ENCODE data around the gene CD82.

DNA sequence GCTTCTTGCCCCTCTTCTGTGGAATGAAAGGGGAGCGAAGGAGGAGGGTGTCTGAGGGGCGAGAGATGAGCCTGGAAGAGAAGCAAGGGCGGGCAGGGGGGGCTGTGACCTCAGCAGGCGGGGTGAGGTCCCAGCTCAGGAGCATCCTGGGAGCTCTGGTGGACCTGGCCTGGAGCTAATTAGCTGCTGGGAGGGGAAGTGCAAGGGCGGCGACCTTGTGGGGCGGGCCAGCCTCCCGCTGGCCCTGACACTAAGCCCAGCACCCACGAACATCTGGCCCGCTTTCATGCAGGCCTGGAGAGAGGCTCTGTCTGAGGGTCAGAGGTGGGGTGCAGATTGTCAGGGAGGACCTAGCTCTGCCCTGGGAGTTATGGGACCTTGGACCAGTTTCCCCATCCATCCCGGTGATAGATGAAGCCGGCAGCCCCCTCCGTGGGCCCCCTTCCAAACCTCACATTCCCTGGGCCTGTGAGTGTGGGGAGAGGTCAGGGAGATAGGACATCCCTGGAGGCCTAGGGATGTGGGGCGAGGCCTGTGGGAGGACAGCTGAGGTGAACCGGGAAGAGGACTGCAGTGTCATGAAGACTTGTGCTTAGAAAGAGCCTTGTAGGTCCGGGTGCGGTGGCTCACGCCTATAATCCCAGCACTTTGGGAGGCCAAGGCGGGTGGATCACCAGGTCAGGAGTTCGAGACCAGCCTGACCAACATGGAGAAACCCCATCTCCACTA is 28.5 kb upstream of the CD82 start:
- TF ChIP-seq, protein P1, sequence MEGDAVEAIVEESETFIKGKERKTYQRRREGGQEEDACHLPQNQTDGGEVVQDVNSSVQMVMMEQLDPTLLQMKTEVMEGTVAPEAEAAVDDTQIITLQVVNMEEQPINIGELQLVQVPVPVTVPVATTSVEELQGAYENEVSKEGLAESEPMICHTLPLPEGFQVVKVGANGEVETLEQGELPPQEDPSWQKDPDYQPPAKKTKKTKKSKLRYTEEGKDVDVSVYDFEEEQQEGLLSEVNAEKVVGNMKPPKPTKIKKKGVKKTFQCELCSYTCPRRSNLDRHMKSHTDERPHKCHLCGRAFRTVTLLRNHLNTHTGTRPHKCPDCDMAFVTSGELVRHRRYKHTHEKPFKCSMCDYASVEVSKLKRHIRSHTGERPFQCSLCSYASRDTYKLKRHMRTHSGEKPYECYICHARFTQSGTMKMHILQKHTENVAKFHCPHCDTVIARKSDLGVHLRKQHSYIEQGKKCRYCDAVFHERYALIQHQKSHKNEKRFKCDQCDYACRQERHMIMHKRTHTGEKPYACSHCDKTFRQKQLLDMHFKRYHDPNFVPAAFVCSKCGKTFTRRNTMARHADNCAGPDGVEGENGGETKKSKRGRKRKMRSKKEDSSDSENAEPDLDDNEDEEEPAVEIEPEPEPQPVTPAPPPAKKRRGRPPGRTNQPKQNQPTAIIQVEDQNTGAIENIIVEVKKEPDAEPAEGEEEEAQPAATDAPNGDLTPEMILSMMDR (IDR thresholded peaks at IDR 0.05; ENCODE audit: control extremely low read depth in 1 of 3, insufficient read depth in 1 of 3, low read depth in 1 of 3, low read length in 3 of 3) = no peak
- TF ChIP-seq ZNF274 (IDR thresholded peaks at IDR 0.05; ENCODE audit: borderline replicate concordance, extremely low read depth, low read length) (no peak), CHD2 (IDR thresholded peaks at IDR 0.05; ENCODE audit: low read length) (no peak), SP2 (IDR thresholded peaks at IDR 0.05; ENCODE audit: low read length) (no peak), RXRA (IDR thresholded peaks at IDR 0.05; ENCODE audit: insufficient read depth, low read depth, low read length) (no peak), ASH2L (IDR thresholded peaks at IDR 0.05; ENCODE audit: low read length) (no peak), JUND (IDR thresholded peaks at IDR 0.05; ENCODE audit: low read length) (no peak), EZH2 (IDR thresholded peaks at IDR 0.05; ENCODE audit: low read depth, low read length, severe bottlenecking) (no peak), TCF12 (IDR thresholded peaks at IDR 0.05; ENCODE audit: low read depth, low read length) (no peak), POLR2A (IDR thresholded peaks at IDR 0.05; ENCODE audit: control extremely low read depth in 1 of 2, low read depth in 2 of 2, low read length in 2 of 2) (no peak), TEAD4 (IDR thresholded peaks at IDR 0.05; ENCODE audit: low read depth, low read length) (no peak)
